Lower lobe of right lung (tissue), 2 donors: ENCODE results near the gene CLDN9. TPM values are rescaled to one million over a fixed set of nuclear protein-coding genes. Genes with fewer than 3 reads are reported as not detected.

Source experiments
- ATAC-seq, 2 donors: fragments of 200-7000 bp; cut with Tn5 transposase; one replicate each; pipeline ENCODE4 v1.9.1; 2020 to 2022; ENCODE audit warnings: mild to moderate bottlenecking in 2 of 2, moderate library complexity in 2 of 2
- DNase-seq: peaks from one replicate; pipeline ENCODE4 v3.0.0-alpha.2; 2020
- H3K27ac ChIP-seq: fragments of 200-600 bp; one replicate; pipeline ENCODE4 v1.8.0; 2022
- H3K27me3 ChIP-seq: fragments of 200-600 bp; one replicate; pipeline ENCODE4 v1.8.0; 2022; ENCODE audit warnings: low read depth
- H3K36me3 ChIP-seq: fragments of 200-600 bp; one replicate; pipeline ENCODE4 v1.8.0; 2022; ENCODE audit warnings: mild to moderate bottlenecking
- H3K4me1 ChIP-seq: fragments of 200-600 bp; one replicate; pipeline ENCODE4 v1.8.0; 2022
- H3K4me3 ChIP-seq: fragments of 200-600 bp; one replicate; pipeline ENCODE4 v1.8.0; 2022; ENCODE audit warnings: mild to moderate bottlenecking
- H3K9me3 ChIP-seq: fragments of 200-600 bp; one replicate; pipeline ENCODE4 v1.8.0; 2022
- CTCF ChIP-seq: fragments of 200-600 bp; IDR thresholded peaks from one replicate; pipeline ENCODE4 v1.8.0; 2022; ENCODE audit warnings: antibody characterized with exemption, mild to moderate bottlenecking
- intact Hi-C: fragments of 100-400 bp; cut with DNase I; formaldehyde crosslinking; loops from one replicate; pipeline ENCODE4 v1.11.0; 2022
- total RNA-seq: library from RNA; stranded (reverse); fragmentation: NEBNext Ultra II Directional; extraction: Animal tissue kit (Norgen Biotek cat#: 25700); gene quantifications from one replicate; pipeline ENCODE4 v1.2.1, GENCODE V29; 2021
- donor health status: DM: no; HTN: yes; CAD: no; lungs with severe emphysema.

Gene CLDN9
- total RNA-seq, 1 donor from 2014 or later, result 1.0 TPM

- Histone ChIP-seq H3K36me3 (no peaks in the 10 kb centered on the region), H3K27me3 (peaks cover 4% of the 10 kb centered on the region), H3K4me1 (peaks cover 21% of the 10 kb centered on the region), H3K27ac (no peak overlapping the region), H3K4me3 (no peak overlapping the region), H3K9me3 (no peaks in the 10 kb centered on the region)
- DNase-seq (no peak), ATAC-seq (no peak)
- TF ChIP-seq CTCF, result no peak
- intact Hi-C loops, result no loop called here
Observed at GRCh38 chr16:2976201-2976600, 36.5 kb upstream of the CLDN9 start.

GRCh38 chr16:2976673-2977072 is 36.0 kb upstream of the CLDN9 start:
- no peak for TF ChIP-seq CTCF
- H3K27ac ChIP-seq, result no peak overlapping the region
- ATAC-seq, result no peak
- peaks cover 4% of the 10 kb centered on the region for H3K27me3 ChIP-seq
- no peak overlapping the region for H3K4me3 ChIP-seq
- no peaks in the 10 kb centered on the region for H3K36me3 ChIP-seq
- intact Hi-C loops, result no loop called here
- no peak for DNase-seq
- peaks cover 22% of the 10 kb centered on the region for H3K4me1 ChIP-seq
- H3K9me3 ChIP-seq, result no peaks in the 10 kb centered on the region

GRCh38 chr16:2977440-2977839 is 35.3 kb upstream of the CLDN9 start:
- TF ChIP-seq CTCF, result no peak
- Histone ChIP-seq H3K4me1 (peaks cover 22% of the 10 kb centered on the region), H3K9me3 (no peaks in the 10 kb centered on the region), H3K4me3 (no peak overlapping the region), H3K27ac (no peak overlapping the region), H3K36me3 (no peaks in the 10 kb centered on the region), H3K27me3 (peaks cover 4% of the 10 kb centered on the region)
- peak; percentile 75 for DNase-seq
- intact Hi-C loops, result no loop called here
- peak; percentile 2 to 39 for ATAC-seq

- Histone ChIP-seq H3K4me1 (peaks cover 33% of the 10 kb centered on the region), H3K9me3 (no peaks in the 10 kb centered on the region), H3K4me3 (peak overlapping the region; percentile 67), H3K27me3 (peaks cover 4% of the 10 kb centered on the region), H3K36me3 (no peaks in the 10 kb centered on the region), H3K27ac (no peak overlapping the region)
- ATAC-seq (no peak), DNase-seq (no peak)
- TF ChIP-seq CTCF, result no peak
- intact Hi-C loops, result no loop called here
Observed at GRCh38 chr16:2979669-2980226, 33.0 kb upstream of the CLDN9 start.

- Histone ChIP-seq H3K36me3 (no peaks in the 10 kb centered on the region), H3K9me3 (no peaks in the 10 kb centered on the region), H3K27ac (peak within 1 kb of the TSS; percentile 87), H3K4me3 (peak within 1 kb of the TSS; percentile 67), H3K4me1 (peaks cover 33% of the 10 kb centered on the region), H3K27me3 (peaks cover 4% of the 10 kb centered on the region)
- intact Hi-C loops, result no loop called here
- peak; percentile 94 for DNase-seq
- TF ChIP-seq CTCF, result no peak
- ATAC-seq, result peak; percentile 96
Observed at GRCh38 chr16:2980227-2981176, 32.2 kb upstream of the CLDN9 start, which contains the start of gene PKMYT1. Gene PKMYT1, minus strand, starts transcription at chr16:2980446. Its CDS starts 789 bp downstream, at chr16:2979657.
